Activated CD8-positive, alpha-beta T cell treated with anti-CD3 and anti-CD28 coated beads for 36 hours (primary cell): ENCODE results near the gene TEK. TPM values are rescaled to one million over a fixed set of nuclear protein-coding genes. Genes with fewer than 3 reads are reported as not detected.

Experiments
- ATAC-seq: fragments of 200-7000 bp; cut with Tn5 transposase; one replicate; pipeline ENCODE4 v1.10.0; 2021; ENCODE audit warnings: mild to moderate bottlenecking, moderate library complexity
- CTCF ChIA-PET: fragments of 350-600 bp; sonication (Branson Sonifier 250); formaldehyde crosslinking; loops from one replicate; lab custom pipeline; 2021; ENCODE audit warnings: antibody characterized with exemption; lab: Charles Lee
- POLR2A ChIA-PET: fragments of 350-600 bp; sonication (Branson Sonifier 250); formaldehyde crosslinking; loops from one replicate; lab custom pipeline; 2021; ENCODE audit warnings: antibody characterized with exemption; lab: Charles Lee
- DNase-seq: peaks from one replicate; pipeline ENCODE4 v3.0.0-alpha.2; 2020
- H3K27ac Mint-ChIP-seq: one replicate; pipeline ENCODE4 v1.8.0; 2021; ENCODE audit warnings: mild to moderate bottlenecking, mixed read lengths
- H3K27me3 Mint-ChIP-seq: one replicate; pipeline ENCODE4 v1.8.0; 2021; ENCODE audit warnings: mixed read lengths
- H3K36me3 Mint-ChIP-seq: one replicate; pipeline ENCODE4 v1.8.0; 2021; ENCODE audit warnings: low read depth, mixed read lengths
- H3K4me1 Mint-ChIP-seq: one replicate; pipeline ENCODE4 v1.8.0; 2021; ENCODE audit warnings: low read depth, mixed read lengths
- H3K4me3 Mint-ChIP-seq: one replicate; pipeline ENCODE4 v1.8.0; 2021; ENCODE audit warnings: mild to moderate bottlenecking, moderate library complexity, mixed read lengths
- H3K9me3 Mint-ChIP-seq: one replicate; pipeline ENCODE4 v1.8.0; 2021; ENCODE audit warnings: mixed read lengths
- CTCF ChIP-seq: fragments of 200-600 bp; IDR thresholded peaks from one replicate; pipeline ENCODE4 v1.8.0; 2022; ENCODE audit warnings: antibody characterized with exemption, mild to moderate bottlenecking
- intact Hi-C: fragments of 100-400 bp; cut with micrococcal nuclease; formaldehyde crosslinking; loops from one replicate; pipeline ENCODE4 v1.10.0; 2022
- total RNA-seq, 2 experiments: library from RNA; stranded (reverse); gene quantifications; one replicate each; pipeline ENCODE4 v1.2.3, GENCODE V29; 2021

The TEK gene
- total RNA-seq, 2 experiments from 2014 or later = not detected

GRCh38 chr9:27078685-27079084, 30.3 kb upstream of the TEK start:
- no peak overlapping the region for H3K4me3 Mint-ChIP-seq
- H3K9me3 Mint-ChIP-seq = no peaks in the 10 kb centered on the region
- no peak for TF ChIP-seq CTCF
- peaks cover 7% of the 10 kb centered on the region for H3K36me3 Mint-ChIP-seq
- ChIA-PET CTCF (no interaction called here), POLR2A (no interaction called here)
- no peaks in the 10 kb centered on the region for H3K4me1 Mint-ChIP-seq
- no peak for ATAC-seq
- intact Hi-C loops = no loop called here
- DNase-seq = no peak
- no peak overlapping the region for H3K27ac Mint-ChIP-seq
- H3K27me3 Mint-ChIP-seq = no peaks in the 10 kb centered on the region

- Mint-ChIP-seq H3K4me1 (no peaks in the 10 kb centered on the region), H3K27me3 (no peaks in the 10 kb centered on the region), H3K4me3 (no peak overlapping the region), H3K36me3 (no peaks in the 10 kb centered on the region), H3K27ac (no peak overlapping the region), H3K9me3 (no peaks in the 10 kb centered on the region)
- ChIA-PET CTCF (no interaction called here), POLR2A (no interaction called here)
- no peak for DNase-seq
- intact Hi-C loops = no loop called here
- ATAC-seq = no peak
- TF ChIP-seq CTCF = no peak
These were observed 23.6 kb upstream of the TEK start for GRCh38 chr9:27085456-27085855.

GRCh38 chr9:27086818-27087680, 22.0 kb upstream of the TEK start:
- ATAC-seq = no peak
- H3K9me3 Mint-ChIP-seq = no peaks in the 10 kb centered on the region
- intact Hi-C loops = no loop called here

GRCh38 chr9:27088981-27089380, 20.0 kb upstream of the TEK start:
- Mint-ChIP-seq H3K27ac (no peak overlapping the region), H3K4me3 (no peak overlapping the region), H3K36me3 (no peaks in the 10 kb centered on the region), H3K9me3 (no peaks in the 10 kb centered on the region), H3K4me1 (peaks cover 2% of the 10 kb centered on the region), H3K27me3 (peaks cover 9% of the 10 kb centered on the region)
- DNase-seq (no peak), ATAC-seq (no peak)
- POLR2A ChIA-PET = interaction anchor here (0.6 kb wide), 1 partner anchor 96 kb away, joined by 4 read pairs; no protein-coding TSS in a partner anchor
- intact Hi-C loops = no loop called here
- TF ChIP-seq CTCF = no peak
- CTCF ChIA-PET = no interaction called here

More at GRCh38 chr9:27086818-27087680, 22.0 kb upstream of the TEK start:
- TF ChIP-seq CTCF = no peak
- POLR2A ChIA-PET = no interaction called here
- DNase-seq = no peak
- no peaks in the 10 kb centered on the region for H3K4me1 Mint-ChIP-seq
- peaks cover 2% of the 10 kb centered on the region for H3K27me3 Mint-ChIP-seq
- H3K36me3 Mint-ChIP-seq = no peaks in the 10 kb centered on the region
- CTCF ChIA-PET = no interaction called here
- H3K27ac Mint-ChIP-seq = no peak overlapping the region
- no peak overlapping the region for H3K4me3 Mint-ChIP-seq

- Mint-ChIP-seq H3K4me1 (peaks cover 2% of the 10 kb centered on the region), H3K4me3 (no peak overlapping the region), H3K9me3 (no peaks in the 10 kb centered on the region), H3K36me3 (no peaks in the 10 kb centered on the region), H3K27ac (no peak overlapping the region), H3K27me3 (peaks cover 13% of the 10 kb centered on the region)
- ATAC-seq (no peak), DNase-seq (no peak)
- ChIA-PET POLR2A (interaction anchor here (0.6 kb wide), 1 partner anchor 96 kb away, joined by 4 read pairs; no protein-coding TSS in a partner anchor), CTCF (no interaction called here)
- TF ChIP-seq CTCF = no peak
- intact Hi-C loops = loop anchor here (10.0 kb wide), 1 partner anchor 65 kb away; no protein-coding TSS in a partner anchor
These were observed 19.3 kb upstream of the TEK start for GRCh38 chr9:27089706-27090105.
